ENCODE results near the gene ZNF25.
"Not testable (repeated sequence)": the region's sequence is repeated elsewhere in the genome, so short reads cannot be mapped to it uniquely, and the experiment has no call there.

Gene ZNF25

DNA sequence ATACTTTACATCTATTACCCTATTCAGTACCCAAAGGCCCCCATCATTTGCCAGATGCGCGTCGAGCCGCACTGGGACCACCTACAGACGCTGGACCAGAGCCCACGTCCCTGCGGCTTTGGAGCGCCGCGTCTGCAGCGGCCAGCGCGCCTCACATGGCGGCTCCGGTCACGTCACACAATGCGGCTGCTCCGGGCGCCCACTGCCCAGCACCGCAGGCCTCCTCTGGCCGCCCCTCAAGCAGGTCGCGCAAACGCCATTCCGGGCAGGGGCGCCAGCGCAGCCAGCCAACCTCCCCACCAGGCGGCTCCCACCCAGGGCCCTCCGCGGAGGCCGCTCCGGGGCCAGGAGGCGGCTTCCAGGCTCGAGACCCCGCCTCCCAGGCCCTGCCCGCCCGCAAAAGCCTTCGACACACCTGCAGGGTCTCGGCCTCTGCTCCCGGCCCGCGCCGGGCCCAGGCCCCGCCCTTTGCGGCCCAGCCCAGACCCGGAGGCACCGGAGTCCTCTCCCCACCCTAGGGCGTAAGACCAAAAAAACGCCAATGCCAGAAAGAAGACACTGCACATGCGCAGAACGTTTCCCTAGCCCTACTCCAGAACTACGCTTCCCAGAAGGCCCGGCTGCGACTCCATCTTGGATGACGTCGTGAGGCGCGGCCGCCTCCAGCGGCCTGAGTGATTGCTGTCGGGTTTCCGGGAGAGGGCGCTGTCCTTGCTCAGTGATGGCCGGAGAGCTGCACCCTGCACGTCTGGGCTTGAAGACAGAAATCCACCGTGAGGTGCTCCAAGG, at the start of gene ZNF25:
ZNF25 (minus strand) TSS at position 557 of the 789 bp plus-strand sequence. CDS start 4,925 bp downstream, outside the sequence.
- peak; percentile 98 for DNase-seq (ENCODE audit: low spot score)

DNA sequence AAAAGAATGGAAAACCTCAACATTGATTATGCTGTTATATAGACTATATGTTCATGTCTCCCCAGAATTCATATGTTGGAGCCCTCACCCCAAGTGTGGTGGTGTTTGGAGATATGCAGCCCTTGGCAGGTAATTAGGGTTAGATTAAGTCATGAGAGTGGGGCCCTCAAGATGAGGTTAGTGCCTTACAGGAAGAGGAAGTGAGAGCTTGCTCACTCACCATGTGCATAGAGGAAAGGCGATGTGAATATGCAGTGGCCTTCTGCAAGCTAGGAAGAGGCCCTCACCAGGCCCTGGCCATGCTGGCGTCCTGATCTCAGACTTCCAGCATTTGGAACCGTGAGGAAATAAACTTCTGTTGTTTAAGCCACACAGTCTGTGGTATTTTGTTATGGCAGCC, 48.8 kb upstream of the ZNF25 start:
- DNase-seq (ENCODE audit: low spot score), result no peak

DNA sequence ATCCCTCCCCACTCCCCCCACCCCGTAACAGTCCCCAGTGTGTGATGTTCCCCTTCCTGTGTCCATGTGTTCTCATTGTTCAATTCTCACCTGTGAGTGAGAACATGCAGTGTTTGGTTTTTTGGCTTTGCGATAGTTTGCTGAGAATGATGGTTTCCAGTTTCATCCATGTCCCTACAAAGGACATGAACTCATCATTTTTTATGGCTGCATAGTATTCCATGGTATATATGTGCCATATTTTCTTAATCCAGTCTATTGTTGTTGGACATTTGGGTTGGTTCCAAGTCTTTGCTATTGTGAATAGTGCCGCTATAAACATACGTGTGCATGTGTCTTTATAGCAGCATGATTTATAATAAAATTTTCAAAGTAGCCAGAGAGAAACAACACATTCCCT, 42.7 kb upstream of the ZNF25 start:
- not testable (repeated sequence) for DNase-seq (ENCODE audit: low spot score)

DNA sequence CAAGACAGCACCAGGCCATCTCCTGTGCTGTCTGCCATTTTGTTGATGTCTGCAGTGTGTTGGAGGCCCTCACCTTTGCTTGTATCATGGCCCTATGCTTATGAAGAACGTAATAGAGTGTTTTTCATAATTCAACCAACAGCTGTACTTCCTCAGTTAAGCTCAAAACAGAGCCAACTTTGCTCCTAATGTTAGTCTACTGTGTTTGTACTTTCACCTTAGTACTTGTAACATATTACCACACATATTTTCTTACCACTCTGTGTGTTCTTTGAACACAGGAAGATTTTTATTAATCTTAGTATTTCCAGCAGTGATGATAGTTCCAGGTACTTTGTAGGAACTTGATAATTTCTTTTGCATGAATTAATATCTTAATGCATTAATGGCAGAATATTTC, 39.9 kb upstream of the ZNF25 start:
- no peak for DNase-seq (ENCODE audit: low spot score)

DNA sequence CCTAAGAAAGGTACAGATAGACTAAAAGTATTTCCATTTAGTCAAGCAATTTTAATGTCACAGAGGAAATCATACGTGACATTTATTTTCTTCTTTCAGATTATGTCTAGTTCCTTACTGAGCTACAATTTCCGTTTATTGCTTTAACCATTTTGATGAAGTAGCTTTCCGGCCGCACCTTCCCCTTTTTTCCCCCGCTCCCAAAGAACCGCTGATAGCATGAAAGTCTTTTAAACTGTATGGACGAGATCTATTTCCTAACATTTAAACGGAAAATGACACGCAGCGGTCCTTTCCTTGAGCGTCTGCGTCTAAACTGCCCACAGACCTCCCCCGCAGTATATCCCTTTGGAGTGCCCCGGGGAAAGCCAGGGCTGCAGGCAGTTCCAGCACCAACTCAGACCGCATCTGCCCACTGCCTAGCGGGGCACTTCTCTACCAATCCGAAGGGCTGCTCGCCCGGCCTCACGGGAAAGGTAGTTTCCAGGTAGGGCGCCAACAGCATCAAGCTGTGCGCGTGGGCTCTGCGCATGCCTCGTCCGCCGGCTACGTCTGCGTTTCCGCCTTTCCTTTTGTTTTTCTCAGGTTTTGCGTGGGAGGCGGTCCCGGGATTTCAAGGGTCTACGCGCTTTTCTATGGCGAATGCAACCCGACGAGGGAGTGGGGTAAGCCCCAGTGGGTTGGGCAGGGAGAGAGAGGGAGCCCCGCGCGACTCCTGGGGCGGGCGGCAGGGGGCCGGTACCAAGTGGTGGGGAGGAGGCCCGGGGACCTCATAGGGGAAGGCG, 33.9 kb upstream of the ZNF25 start, which contains the start of gene ZNF33A:
ZNF33A (plus strand) TSS at position 557 of the 785 bp plus-strand sequence. CDS start 1,667 bp downstream, outside the sequence.
- peak; percentile 96 for DNase-seq (ENCODE audit: low spot score)

DNA sequence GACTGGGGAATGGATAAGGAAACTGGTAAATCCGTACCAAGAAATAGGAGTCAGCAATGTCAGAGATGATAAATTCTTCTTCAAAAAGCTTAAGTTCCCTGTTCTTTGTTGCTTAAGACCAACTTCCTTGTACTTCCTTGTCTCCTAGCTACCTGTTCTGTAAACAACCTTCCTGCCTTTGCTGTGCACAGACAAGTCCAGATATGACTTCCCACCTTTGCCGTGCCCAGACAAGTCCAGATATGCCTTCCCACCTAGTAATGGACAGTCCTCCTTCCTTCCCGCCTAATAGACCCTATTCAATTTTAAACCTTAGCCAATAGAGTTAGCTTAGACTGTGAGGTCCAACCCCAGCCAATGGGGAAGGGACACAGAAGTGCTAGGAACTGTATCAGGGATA, 31.5 kb upstream of the ZNF25 start:
- DNase-seq (ENCODE audit: low spot score), result no peak

DNA sequence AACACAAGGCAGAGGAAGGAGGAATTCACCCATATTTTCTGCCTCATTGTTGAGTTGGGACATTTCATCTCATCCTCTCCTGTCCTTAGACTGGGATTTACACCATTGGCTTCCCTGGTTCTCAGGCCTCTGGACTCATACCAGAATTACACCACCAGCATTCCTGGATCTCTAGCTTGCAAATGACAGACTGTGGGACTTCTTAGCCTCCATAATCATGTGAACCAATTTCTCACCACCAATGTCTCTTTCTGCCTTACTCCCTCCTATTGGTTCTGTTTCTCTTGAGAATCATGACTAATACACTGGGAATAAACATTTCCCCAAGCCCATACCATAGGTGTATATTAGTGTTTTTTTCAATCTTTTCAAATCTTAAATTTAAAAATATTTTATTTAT, 31.1 kb upstream of the ZNF25 start:
- DNase-seq (ENCODE audit: low spot score), result no peak

DNA sequence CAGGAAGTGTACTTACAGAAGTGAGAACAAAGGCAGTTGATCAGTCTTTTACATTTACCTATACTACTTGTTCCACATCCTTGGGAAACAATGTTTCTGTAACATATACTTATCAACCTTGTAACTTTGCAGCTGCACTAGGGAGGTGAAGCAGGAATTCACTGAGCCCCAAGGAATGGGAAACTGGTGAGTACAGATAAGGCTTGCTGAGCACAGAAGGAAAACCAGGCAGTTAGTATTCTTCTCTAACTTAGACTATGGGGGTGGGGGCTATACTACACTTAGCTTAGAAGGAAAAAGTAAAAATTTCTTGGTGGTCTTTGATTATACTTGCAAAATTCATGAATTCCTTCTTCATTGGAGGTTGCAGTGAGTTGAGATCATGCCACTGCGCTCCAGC, 27.1 kb upstream of the ZNF25 start:
- no peak for DNase-seq (ENCODE audit: low spot score)

DNA sequence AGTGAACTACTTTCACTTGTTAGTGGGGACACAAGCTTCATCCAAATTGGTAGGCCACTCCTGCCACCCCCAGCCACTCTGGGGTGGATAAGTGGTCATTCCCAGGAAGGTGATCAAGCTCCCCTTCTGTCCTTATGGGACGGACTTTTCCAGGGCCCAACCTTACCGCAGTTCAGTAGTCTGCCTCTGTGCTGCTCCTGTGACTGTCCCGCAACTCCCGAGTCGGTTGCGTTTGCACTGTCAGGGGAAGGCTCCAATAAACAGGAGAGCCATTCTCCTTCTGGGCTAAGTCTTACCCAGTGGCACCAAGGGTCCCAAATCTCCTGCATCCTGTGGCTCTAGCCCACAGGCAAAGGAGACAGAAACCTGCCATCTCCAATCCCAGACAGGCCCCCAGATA, 26.6 kb upstream of the ZNF25 start:
- no peak for DNase-seq (ENCODE audit: low spot score)

DNA sequence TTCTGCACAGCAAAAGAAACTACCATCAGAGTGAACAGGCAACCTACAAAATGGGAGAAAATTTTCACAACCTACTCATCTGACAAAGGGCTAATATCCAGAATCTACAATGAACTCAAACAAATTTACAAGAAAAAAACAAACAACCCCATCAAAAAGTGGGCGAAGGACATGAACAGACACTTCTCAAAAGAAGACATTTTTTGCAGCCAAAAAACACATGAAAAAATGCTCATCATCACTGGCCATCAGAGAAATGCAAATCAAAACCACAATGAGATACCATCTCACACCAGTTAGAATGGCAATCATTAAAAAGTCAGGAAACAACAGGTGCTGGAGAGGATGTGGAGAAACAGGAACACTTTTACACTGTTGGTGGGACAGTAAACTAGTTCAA, 24.0 kb upstream of the ZNF25 start:
- DNase-seq (ENCODE audit: low spot score), result not testable (repeated sequence)

DNA sequence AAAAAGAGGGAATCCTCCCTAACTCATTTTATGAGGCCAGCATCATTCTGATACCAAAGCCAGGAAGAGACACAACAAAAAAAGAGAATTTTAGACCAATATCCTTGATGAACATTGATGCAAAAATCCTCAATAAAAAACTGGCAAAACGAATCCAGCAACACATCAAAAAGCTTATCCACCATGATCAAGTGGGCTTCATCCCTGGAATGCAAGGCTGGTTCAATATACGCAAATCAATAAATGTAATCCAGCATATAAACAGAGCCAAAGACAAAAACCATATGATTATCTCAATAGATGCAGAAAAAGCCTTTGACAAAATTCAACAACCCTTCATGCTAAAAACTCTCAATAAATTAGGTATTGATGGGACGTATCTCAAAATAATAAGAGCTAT, 22.5 kb upstream of the ZNF25 start:
- DNase-seq (ENCODE audit: low spot score), result not testable (repeated sequence)

DNA sequence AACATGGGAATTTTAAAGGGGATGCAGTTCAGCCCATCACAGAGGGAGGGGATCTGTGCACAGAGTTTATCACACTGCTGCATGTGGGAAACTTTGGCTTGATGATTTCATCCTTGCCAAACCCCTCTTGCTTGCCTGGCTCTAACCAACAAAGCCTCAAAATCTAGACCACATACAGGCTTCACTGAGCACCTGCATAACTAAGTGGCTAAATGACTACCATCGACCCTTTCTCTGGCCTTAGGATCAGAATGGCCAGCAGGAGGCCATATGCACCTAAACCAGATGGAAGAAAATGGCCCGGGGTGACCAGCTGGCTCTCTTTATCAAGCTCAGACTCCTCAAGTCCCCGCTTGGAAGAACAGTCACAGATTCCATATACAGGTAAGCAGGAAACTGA, 15.6 kb upstream of the ZNF25 start:
- no peak for DNase-seq (ENCODE audit: low spot score)

DNA sequence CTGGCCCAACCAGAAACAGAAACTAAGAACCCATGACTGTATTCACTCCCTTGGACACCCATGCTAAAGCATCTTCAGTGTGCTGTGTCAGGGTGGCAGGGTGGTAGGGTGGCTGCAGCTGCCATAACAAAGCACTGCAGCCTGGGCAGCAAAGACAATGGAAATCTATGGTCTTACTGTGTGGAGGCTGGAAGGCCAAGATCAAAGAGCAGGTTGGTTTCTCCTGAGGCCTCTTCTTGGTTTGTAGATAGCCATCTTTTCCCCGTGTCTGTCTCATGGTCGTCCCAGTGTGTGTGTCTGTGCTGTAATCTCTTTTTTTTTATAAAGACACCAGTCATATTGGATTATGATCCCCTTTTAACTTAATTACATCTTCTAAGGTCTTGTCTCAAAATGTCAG, 15.2 kb upstream of the ZNF25 start:
- DNase-seq (ENCODE audit: low spot score), result no peak

DNA sequence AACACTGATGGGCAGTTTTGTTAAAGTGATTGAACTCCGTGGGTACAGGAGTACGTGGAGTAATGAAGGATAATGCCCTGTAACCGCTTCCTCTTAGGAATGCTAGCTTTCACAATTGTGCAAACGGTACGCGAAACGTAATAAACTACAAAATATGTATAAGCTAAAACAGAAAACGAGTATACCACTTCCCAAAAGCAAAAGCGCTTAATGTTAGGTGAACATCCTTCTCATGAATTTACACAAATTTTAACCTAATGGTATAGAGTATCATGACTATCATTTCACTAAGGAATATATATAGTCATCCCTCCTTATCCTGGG, 395 bp upstream of the ZNF25 start:
- no peak for DNase-seq (ENCODE audit: low spot score)

DNA sequence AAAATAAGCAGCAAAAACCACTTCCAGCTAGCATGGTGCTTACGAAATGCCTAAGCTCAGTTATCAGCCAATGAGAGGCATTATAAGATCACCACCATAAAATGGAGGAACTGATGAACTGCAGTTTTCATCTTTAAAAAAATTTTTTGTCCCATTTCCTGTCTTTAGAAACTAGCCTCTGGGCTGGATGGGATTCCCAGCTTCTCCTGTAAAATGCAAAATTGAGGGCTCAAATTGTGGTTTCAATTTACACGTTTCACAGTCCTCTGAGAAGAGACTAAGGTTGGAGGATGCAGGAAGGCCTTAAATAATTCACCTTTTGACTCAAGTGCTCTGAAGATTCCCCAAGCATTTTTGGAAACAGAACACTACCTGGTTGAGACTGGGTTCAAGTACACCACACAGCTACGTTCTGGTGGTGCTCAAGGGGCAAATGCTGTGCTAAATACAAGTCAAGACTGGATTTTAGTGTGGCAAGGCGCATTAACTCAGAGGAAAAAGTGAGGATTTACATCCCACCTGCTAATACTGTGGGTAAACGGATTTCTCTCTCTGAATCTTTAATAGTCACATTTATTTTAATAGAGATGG, 951 bp downstream of the ZNF25 start:
- DNase-seq (ENCODE audit: low spot score), result no peak

DNA sequence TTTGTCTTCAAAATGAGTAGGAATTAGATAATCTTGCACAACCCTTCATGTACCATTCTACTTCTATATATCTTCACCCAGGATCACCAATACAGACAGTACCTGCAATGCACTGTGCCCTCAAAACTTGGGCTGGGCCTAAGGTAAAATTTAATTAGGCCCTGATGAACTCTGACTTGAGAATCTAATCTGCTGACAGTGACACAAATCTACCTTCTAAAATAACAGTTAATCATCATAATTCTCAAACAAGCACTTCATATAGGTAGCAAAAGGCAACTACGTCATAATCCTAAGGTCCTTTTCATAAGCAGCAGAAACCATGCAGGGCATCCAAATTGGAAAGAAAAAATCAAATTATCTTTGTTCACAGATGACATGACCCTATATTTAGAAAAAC, 4.1 kb downstream of the ZNF25 start:
- no peak for DNase-seq (ENCODE audit: low spot score)

DNA sequence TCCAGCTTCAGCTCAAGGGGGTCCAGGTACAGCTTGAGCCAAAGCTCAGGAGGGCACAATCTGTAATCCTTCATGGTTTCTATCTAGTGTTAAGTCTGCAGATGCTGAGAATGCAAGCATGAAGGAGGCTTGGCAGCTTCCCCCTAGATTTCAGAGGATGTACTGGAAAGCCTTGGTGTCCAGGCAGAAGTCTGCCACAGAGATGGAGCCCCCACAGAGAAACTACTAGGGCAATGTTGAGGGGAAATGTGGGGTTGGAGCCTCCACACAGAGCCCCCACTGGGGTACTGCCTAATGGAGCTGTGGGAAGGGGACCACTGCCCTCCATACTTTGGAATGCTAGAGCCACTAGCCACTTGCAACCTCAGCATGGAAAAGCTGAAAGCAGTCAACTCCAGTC, 11.4 kb downstream of the ZNF25 start:
- DNase-seq (ENCODE audit: low spot score), result no peak

DNA sequence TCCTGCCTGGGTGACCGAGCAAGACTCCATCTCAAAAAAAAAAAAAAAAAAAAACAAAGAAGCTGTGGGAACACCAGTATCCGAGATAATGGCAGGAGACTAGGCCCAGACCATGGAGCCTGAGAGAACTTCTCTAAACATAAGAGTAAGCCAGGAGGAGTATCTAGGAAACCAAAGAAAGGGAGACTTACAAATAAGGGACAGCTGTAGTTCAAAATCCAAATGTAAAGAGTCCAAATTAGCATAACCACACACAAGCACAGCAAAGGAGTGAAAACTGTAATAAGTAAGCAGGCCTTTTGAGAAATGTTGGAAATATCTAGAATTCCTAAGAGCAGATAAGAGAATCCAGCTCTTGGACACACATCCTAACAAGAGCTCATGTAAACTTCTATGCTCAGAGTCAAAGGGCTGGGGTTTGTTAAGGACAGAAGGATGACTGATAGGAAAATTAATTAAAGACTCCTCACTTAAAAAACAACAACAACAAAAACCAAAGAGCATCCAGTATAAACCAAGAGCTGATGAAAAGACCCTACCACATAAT, 15.8 kb downstream of the ZNF25 start:
- no peak for DNase-seq (ENCODE audit: low spot score)

DNA sequence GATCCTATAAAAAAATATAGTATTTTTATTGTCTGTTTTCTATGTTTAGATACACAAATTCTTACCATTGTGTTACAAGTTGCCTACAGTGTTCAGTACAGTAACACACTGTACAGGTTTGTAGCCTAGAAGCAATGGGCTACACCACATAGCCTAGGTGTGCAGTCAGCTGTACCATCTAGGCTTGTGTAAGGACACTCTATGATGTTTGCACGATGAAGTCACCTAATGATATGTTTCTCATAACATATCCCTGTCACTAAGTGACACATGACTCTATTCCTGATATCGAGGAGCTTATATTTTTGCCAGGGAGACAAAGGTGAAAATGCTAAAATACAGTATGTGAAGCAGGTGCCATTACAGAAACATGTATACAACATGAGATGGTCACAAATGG, 18.6 kb downstream of the ZNF25 start:
- DNase-seq (ENCODE audit: low spot score), result no peak

DNA sequence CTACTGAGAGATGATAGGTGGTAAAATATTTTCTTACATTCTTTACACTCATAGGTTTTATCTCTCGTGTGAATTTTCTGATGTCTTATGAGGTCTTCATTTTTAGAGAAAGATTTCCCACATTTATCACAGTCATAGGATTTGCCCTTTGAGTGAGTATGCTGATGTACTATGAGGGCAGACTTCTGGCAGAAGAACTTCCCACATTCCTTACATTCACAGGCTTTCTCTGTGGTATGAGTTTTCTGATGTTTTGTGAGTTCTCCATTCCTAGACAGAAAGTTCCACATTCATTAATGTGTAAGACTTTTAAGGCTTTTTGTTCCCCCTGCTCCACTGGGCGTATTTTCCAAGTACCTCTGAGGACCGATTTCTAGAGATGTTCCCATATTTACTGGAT, 23.5 kb downstream of the ZNF25 start:
- DNase-seq (ENCODE audit: low spot score), result no peak

DNA sequence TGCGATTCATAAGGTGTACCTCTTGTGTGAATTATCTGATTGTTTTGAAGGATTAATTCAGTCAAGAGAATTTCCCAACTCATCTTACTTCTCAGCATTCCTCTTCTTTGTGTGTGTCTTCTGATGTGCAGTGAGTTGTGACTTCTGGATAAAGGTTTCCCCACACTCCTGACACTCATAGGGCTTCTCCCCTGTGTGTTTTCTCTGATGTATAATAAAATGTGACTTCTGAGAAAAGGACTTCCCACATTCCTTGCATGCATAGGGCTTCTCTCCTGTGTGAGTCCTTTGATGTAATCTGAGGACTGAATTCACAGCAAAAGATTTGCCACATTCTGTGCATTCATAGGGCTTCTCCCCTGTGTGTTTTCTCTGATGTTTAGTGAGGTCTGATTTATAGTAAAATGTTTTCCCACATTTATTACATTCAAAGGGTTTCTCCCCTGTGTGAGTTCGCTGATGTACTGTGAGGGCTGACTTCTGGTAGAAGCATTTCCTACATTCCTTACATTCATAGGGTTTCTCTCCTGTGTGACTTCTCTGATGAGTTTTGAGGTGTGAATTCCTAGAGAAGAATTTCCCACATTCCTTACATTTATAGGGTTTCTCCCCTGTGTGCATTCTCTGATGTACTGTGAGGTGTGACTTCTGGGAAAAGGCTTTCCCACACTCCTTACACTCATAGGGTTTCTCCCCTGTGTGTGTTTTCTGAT, 24.2 kb downstream of the ZNF25 start:
- DNase-seq (ENCODE audit: low spot score), result no peak

DNA sequence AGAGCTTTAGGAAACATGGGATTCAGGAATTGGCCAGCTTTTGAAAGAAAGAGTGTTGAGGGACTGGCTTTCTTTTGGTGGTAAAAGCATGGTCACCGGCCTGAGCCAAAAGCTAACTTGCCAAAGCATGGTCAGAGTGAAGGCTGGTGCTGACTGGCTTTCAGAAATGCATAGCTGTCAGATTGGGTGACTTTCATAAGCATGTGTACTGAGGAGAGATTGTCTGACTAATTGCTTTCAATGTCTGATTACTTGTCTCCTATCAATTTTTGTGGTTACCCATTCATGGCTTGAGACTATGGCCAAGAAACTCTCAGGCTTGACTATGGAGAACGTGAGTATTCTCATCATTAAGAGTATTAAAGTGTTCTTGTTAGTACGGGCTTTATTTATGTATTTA, 28.2 kb downstream of the ZNF25 start:
- DNase-seq (ENCODE audit: low spot score), result no peak
